GM19395 (cell line): ENCODE data around the gene FMOD.
"Not testable (repeated sequence)": the region's sequence is repeated elsewhere in the genome, so short reads cannot be mapped to it uniquely, and the experiment has no call there.

Experiments used
- ATAC-seq: cut with Tn5 transposase; IDR thresholded peaks from one replicate; pipeline ENCODE4 v1.9.1; 2021; ENCODE audit warnings: mild to moderate bottlenecking, moderate library complexity; ENCODE audit not compliant: unreplicated experiment

FMOD gene

DNA sequence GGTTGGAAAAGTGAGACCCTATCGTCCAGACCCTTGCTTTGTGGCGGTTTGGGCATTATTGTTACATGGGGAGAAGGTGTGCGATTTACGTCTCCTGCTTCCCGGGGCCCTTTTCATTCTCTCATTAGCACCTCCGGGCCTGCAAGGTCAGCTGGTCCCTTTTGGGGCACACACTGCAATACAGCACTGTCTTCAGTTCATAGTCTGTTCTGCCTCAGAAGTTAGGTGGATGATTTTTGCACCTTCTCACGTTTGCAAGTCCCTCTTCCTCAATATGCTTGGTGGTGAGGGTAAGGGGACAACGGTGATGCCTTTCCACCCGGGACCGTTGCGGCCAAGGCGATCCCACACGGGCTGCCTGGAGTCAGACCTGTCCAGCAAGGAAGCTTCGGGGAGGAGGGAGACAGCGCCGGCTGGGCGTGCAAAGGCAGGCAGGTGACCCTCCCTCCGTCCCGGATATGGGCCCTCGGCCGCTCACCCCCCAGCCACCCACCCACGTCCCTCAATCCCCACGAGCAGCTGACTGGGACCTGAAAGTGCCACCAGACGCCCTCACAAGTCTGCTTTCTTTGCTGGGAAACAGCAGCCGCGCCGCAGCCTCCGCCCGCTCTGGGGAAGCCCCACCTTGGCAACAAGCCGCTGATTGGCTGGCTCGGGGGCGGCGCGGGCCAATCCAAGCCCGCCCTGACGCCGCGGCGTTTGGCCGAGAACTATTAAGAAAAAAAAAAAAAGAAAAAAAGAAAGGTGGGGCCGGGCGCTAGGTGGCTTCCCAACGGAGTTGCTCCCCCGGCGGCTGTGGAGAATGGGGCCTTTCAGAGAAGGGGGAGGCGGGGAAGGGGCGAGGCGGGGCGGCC is 23.9 kb downstream of the FMOD start:
- ATAC-seq: peak; percentile 75

DNA sequence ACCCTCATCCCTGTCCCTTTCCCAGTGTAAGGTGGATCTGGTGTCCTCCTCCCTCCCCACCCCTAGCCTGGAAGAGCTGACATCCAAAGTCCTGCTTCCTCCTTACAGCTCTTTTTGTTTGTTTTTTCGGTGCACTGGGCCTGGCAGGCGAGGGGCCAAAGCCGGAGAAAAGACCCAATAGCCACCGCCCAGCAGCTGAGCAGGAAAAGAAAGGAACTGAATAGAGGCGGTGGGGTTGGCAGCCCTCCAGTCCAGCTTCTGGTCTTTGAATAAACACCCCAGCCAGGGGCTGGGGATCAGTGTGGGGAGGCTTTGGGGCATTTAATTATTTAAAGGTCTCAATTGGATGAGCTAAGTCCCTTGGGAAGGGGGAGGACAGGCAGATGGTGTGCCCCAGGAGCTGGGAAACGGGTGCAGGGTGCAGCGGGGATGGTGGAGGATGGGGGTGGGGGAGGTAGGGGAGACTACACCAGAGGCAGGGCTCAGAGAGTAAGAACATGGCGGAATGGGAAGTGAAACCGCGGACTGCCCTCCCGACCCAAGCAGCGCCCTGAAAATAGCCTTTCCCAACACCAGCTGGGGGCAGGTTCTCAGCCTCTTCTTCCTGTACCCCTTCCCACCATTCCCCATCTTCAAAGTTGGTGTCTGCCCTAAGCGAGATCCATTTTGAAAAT is 25.4 kb downstream of the FMOD start:
- ATAC-seq: no peak

DNA sequence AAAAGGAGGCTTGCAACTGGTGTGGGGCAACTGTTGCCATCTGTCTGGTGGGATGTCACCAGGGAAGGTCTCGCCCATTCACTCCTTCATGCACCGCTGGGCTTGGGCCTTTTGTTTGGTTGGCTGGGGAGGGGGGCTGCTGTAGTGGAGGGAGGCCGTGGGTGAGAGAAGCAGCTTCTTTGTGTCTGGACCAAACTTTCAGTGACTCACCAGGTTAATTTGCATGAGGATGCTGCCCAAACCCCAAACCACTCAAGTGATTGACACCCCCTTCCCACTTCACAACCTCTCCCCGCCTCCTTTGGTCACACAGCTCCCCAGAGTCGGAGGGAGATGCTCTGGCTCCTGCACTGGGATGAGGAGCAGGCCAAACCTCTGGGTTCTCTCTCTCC is 25.9 kb downstream of the FMOD start:
- ATAC-seq: peak; percentile 42

DNA sequence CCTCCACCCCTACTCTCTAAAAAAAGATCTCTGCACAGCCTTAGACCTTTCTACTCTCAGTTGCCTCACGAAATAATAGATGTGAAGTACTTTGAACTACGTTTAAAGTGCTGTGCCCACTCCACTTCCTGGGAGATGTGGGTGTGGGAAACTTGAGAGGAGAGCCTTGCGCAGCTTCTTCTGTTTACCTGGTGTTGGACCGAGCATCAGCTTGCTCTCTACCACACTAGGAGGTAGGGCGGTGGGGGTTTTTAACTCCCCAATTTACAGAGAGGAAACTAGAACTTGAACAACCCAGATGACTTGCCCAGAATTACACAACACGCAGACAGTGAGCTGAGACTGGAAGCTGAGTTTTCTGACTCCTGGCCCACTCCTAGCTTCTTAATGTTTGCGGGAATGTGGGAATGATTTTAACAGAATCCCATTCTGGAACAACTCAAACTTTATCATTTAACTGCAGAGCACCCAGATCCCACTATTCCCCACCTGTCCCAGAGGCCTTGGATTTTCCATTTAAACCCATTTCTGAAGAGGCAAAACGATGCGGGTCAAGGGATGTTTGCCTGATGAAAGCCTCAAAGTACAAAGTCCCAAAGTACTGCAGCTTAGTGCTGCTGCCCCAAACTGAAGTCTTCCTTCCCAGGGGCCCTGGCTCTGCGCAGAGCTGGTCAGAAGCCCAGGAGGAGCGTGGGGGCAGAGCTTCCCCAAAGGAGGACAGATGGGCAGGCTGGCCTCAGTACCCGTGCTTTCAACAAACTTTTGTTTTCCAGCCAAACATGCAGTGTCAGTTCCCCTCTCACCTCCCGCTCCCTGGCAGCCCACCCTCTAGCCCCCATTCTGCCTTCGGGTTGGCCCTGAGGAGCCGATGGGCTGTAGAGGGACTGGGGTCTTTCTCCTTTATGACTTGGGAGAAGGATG is 26.6 kb downstream of the FMOD start:
- ATAC-seq: no peak

DNA sequence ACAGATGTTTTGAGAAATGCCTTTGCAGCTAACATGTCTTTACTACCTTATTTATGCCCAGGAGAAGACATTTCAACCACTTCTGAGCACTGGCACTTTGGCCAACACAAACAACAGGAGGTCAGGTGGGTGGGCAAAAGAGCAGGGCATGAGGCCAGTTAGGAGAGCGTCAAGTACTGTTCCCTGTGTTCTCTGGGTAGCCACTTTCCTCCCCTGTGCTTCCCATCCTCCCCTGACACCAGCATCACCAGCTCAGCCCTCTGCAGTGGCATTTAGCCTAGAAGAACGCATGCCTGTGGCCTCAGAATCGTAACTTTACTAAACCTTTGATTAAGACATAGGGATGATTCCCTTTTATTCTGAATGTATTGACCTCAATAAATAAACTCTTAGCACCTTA is 27.3 kb downstream of the FMOD start:
- no peak for ATAC-seq

DNA sequence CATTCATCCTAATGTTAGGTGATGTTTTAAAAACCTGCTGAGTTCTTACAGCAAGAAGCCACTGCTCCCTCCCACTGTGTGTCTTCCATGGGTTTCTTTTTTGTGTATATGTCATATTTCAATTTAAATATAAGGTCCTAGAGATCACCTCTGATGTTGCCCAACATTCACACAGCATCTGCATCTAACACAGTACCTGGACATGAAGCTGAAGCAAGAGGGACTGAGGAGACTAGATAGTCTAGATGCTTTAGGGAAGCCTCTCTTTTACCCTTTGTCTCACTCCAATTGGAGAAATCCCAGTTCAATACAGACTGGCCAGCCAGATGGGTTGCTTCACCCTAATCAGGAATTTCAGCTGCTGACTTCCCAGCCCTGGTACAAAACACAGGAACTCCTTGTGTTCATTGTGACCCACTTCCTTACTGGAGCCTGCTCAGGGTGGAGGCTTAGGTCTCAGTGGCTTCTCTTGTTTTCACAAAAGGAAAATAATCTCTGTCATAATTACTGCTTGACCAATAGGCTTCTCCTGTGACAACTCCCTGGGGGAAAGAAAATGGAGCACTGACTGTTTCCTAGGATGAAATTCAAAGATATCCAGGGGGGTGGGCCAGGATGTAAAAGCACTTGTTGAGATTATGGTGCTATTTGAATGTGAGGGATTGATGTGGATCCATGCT is 28.3 kb downstream of the FMOD start:
- no peak for ATAC-seq

DNA sequence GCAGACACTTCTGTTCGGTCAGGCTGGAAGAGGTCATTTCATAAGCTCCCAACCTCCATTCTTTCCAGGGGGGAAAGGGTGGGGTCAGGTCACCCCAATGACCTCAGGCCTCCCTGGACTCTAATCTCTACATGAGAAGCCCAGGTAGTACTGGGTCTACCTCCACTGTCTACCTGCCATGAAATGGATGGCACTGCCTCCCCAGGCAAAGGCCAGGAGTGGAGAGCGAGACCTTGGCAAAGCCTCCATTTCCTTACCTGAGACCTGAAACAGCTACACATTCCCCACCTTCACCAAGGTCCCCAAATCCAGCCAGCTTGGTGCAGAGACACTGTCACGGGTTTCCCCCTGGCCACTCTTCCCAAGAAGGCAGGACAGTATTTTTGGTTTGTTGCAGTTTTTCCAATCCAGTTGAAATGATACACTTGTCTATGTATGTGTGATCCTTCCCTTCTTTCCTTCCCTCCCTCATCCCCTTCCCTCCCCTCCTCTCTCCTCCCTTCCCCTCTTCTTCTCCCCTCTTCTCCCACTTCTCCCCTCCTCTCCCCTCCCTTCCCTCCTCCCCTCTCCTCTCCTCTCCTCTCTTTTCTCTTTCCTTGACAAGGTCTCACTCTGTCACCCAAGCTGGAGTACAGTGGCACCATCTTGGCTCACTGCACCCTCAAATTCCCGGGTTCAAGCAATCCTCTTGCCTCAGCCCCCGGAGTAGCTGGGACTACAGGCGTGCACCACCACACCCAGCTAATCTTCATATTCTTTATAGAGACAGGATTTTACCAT is 29.5 kb downstream of the FMOD start:
- ATAC-seq: peak; percentile 5

DNA sequence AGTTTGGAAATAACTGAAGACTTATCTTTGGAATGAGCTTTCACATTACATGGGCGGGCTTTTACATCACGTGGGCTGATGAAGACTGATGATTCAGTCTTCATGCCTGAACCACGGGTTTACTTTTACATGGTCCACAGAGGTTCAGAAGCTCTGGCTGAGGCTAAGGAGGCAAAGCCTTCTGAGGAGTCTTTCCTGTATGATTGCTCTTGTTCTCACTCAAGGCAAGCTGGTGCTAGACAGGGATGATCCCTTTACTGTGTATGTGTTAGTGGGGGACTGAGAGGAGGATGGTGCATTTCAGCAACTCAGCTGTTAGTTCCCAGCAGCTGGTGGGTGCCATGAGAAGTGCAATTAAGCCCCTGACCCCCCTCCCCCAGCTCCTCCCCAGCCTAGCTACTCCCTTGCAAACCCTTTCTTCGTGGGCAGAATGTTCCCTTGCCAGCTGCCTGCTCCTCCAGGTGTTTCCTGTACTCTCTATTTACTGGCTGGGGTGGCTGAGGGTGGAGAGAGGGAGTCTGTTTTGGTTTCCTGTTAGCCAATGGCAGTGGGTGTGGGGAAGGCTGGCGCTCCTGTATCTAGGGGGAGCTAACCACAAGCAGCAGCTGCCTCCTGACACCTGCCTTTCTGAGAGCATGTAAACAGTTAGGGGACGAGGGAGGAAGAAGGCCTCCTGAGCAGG is 30.2 kb downstream of the FMOD start:
- ATAC-seq: peak; percentile 72

DNA sequence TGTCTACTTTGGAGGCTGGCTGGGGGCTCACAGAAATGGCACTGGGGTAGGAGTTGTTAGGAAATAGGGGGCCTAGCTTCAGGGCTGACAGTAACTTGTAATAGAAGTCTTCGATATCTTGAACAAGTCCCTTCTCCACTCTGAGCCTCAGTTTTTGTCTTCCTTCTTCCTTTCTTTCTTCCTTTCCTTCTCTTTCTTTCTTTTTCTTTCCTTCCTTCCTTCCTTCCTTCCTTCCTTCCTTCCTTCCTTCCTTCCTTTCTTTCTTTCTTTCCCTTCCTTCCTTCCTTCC is 32.7 kb downstream of the FMOD start:
- ATAC-seq: no peak

DNA sequence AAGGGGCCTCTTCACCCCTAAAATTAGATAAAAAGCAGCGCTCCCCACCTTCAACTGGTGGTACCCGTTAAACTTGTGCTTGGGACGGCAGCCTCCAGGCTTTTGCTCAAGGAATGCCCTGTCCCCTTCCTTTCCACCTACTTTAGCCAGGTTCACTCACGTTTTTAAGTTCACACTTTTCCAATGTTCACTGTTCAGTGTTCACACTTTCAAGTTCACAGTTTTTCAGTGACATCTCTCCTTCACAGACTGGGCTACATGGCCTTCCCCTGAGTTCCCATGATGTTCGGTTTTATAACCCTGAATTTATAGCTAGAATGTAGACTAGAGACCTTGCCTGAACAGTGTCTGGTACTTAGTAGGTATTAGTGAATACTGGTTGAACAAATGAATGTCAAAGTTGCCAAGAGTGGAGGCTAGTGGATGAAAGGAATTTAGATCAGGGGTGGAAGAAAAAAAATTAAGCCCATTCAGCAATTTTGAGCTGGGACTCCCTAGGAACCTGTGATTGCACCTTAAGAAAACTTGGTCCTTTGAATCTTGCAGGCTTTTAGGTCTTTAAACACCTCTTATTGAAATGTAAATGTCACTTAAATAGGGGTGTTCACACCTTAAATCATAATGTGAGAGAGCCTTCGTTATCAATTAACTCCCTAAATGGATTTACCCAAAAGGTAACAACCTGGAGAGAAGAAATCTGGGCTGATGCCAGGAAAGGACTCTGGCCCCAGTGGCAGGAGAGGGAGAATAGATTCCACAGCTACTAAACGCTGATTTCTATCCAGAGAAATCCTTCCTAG is 33.3 kb downstream of the FMOD start:
- ATAC-seq: no peak

DNA sequence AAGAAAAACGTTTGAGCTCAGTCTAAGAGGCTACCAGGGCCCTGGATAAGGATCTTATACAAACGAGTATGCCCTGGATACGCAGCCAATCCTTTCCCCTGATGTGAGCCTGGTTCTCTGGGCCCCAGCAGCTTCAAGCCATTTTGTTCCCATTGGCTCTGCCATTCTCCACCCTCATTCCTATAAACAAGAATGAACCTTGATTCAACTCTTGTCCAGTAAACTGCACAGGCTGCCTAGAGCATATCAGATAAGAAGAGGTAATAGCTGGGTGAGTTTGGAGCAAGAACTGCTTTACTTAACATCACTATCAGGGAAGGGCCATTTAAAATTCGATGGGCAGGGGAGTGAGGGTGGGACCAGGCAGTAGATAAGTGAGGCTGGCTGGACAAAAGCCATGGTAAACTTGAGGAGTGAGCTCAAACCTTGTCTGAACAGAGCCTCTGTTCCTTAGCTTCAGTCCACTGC is 34.3 kb downstream of the FMOD start:
- ATAC-seq: no peak

DNA sequence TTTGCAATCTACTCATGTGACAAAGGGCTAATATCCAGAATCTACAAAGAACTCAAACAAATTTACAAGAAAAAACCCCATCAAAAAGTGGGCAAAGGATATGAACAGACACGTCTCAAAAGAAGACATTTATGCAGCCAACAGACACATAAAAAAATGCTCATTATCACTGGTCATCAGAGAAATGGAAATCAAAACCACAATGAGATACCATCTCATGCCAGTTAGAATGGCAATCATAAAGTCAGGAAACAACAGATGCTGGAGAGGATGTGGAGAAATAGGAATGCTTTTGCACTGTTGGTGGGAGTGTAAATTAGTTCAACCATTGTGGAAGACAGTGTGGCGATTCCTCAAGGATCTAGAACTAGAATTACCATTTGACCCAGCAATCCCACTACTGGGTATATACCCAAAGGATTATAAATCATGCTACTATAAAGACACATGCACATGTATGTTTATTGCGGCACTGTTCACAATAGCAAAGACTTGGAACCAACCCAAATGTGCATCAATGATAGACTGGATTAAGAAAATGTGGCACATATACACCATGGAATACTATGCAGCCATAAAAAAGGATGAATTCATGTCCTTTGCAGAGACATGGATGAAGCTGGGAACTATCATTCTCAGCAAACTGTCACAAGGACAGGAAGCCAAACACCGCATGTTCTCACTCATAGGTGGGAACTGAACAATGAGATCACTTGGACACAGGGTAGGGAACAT is 36.7 kb downstream of the FMOD start:
- not testable (repeated sequence) for ATAC-seq

DNA sequence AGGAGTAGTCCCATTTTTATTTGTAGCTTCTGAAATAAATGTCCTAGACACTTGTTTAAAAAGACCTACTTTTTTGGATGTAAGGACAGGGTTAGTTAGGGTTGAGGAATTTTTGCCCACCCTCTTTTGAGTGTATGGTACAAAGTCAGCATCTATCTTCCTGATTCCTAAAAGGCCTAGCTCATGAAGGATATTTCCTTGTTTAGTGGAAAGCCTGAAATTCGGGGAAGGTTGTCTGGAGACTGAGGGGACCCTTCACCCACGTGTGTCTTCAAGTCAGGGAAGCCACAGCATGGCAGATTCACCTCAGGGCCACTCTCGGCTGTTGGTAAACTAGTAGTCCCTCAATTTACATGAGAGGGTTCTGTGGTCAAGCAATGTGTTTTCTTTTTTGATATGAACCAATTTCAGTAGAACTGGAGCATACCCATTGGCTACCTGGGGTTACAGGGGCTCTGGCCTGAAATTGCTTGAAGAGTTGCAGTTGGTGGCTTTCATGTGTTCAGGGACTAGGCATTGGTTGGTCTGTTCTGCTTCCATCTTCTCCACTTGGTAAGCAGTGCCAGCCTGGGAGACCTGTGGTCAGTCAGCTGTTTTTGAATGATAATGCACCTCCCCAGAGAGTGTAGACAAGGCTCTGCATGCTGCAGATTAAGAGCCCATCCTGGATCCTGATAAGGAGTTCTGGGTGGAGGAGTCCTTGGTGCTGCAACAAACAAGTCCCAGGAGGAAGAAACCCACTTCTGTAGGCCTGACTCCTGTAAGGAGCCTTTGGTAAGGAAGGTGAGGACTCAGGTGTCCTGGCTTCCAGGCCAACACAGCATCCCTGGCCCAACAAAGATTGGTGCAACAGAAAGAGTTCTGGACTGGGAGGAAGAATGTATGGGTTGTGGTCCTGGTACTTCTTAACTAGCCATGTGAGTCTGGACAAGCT is 39.3 kb downstream of the FMOD start:
- ATAC-seq: no peak

DNA sequence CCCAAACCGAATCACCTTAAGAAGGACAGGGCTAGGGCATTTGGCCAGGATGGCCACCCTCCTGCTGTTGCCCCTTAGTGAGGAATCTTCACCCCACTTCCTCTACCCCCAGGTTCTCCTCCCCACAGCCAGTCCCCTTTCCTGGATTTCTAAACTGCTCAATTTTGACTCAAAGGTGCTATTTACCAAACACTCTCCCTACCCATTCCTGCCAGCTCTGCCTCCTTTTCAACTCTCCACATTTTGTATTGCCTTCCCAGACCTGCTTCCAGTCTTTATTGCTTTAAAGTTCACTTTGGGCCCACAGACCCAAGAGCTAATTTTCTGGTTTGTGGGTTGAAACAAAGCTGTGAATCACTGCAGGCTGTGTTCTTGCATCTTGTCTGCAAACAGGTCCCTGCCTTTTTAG is 42.0 kb downstream of the FMOD start:
- ATAC-seq: no peak

DNA sequence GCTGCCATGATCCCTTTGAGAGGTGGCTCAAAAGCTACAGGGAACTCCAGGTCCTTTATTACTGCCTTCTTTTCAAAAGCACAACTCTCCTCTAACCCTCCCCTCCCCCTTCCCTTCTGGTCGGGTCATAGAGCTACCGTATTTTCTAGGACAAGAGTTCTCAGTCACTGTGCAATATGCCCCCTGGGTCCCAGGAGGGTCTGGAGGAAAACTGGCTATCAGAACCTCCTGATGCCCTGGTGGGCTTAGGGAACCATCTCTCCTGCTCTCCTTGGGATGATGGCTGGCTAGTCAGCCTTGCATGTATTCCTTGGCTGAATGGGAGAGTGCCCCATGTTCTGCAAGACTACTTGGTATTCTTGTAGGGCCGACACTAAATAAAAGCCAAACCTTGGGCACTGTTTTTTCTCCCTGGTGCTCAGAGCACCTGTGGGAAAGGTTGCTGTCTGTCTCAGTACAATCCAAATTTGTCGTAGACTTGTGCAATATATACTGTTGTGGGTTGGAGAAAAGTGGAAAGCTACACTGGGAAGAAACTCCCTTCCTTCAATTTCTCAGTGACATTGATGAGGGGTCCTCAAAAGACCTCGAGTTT is 42.5 kb downstream of the FMOD start:
- ATAC-seq: no peak

DNA sequence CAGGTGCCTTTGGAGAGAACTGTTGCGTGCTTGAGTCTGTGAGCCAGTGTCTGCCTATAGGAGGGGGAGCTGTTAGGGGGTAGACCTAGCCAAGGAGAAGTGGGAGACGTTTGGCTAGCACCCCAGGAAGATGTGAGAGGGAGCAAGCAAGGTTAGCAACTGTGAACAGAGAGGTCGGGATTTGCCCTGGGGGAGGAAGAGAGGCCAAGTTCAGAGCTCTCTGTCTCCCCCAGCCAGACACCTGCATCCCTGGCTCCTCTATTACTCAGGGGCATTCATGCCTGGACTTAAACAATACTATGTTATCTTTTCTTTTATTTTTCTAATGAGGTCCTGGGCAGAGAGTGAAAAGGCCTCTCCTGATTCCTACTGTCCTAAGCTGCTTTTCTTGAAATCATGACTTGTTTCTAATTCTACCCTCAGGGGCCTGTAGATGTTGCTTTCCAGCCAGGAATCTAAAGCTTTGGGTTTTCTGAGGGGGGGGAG is 43.2 kb downstream of the FMOD start:
- no peak for ATAC-seq
